Femur (tissue), 1 donor: ENCODE measurements around the gene PREP.
"Not testable (repeated sequence)": the region's sequence is repeated elsewhere in the genome, so short reads cannot be mapped to it uniquely, and the experiment has no call there.

Experiments used
- DNase-seq: peaks from one replicate; pipeline ENCODE4 v3.0.0-alpha.2; 2017

The PREP gene

DNA sequence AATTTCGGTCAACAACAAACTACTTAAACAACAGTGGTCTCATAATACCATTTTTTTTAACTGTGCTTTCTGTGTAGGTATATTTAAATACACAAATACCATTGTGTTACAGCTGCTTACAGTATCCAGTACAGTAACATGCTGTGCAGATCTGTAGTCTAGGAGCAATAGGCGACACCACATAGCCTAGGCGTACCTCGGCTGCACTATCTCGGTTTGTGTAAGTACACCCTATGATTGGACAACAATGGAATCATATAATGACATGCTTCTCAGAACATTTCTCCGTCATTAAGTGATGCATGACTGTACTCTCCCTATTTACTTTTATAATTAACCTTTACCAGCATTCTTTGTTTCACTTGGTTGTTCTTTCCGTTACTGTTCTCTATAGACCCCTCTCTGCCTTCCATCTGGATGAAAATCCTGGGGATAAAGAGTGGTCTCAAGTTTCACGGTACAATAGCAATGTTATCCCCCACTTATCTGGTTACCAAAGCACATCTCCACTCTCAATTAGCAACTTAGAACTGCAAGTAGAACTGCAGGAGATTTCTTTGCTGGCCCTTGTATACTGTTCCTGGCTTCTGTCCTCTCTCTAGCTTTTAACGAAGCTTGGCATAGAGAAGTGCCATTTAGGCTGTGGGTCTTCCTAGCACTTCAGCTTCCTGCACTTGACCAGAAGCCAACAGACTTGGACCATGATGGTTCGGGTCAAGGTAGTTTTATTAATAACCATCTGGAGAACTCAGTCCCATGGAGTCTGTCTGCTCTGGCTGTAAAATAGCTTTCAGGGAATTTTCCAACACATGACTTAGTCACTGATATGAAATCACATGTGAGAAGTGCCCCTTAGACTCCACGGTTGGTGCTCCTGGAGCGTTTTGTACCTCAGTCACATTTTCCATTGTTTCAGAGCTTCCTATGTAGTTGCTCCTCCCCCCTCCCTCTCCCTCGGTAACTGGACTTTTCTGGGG is 142.7 kb downstream of the PREP start:
- no peak for DNase-seq

- no peak for DNase-seq
Observed at GRCh38 chr6:105258816-105259215, 144.1 kb downstream of the PREP start.

GRCh38 chr6:105257340-105257739 is 145.5 kb downstream of the PREP start:
- no peak for DNase-seq

GRCh38 chr6:105256619-105257018 is 146.3 kb downstream of the PREP start:
- no peak for DNase-seq

- no peak for DNase-seq
Observed at GRCh38 chr6:105253787-105254186, 149.1 kb downstream of the PREP start.

DNA sequence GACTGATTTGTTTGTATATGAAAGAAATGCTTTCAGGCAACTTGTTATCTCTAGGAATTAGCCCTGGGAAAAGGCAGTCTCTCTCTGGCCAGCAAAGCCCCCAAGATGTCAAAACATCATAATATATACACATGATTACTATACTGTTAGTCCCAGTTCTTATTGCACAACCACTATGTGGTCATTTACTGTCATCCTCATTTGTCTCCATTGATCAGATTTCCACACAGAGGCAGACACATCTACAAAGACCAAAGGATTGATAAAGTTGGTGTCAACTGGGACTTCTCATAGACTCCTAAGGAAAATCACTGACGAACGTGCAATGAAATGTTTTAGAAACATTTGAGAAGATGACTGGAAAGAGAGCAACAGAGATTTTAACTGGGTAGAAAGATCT is 151.2 kb downstream of the PREP start:
- DNase-seq = no peak

GRCh38 chr6:105250533-105250932 is 152.3 kb downstream of the PREP start:
- no peak for DNase-seq

GRCh38 chr6:105243487-105243886 is 159.4 kb downstream of the PREP start:
- DNase-seq = no peak

DNA sequence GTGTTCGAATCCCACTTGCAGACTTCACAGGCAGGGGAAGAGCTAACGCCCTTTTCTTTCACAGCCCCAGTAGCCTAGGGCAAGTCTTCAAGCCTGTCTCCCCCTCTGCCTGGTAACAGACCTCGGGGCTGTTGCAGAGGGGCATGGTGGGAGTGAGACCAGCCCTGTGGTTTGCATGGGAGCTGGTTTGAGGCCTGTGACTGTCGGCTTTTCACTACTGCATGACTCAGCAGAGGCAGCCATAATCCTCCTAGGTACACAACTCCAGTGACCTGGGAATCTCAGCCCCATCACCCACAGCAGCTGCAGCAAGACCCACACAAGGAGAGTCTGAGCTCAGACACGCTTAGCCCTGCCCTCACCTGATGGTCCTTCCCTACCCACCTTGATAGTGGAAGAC is 167.7 kb downstream of the PREP start:
- no peak for DNase-seq

DNA sequence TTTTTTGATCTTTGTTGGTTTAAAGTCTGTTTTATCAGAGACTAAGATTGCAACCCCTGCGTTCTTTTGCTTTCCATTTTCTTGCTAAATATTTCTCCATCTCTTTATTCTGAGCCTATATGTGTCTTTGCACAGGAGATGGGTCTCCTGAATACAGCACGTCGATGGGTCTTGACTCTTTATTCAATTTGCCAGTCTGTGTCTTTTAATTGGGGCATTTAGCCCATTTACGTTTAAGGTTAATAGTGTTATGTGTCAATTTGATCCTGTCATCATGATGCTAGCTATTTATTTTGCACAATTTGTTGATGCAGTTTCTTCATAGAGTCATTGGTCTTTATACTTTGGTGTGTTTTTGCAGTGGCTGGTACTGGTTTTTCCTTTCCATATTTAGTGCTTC is 171.1 kb downstream of the PREP start:
- DNase-seq = not testable (repeated sequence)
